ENCODE results near the gene TRIM75. TPM values are rescaled to one million over a fixed set of nuclear protein-coding genes. Genes with fewer than 3 reads are reported as not detected.
"Not testable (repeated sequence)": the region's sequence is repeated elsewhere in the genome, so short reads cannot be mapped to it uniquely, and the experiment has no call there.

Gene TRIM75
- total RNA-seq, 2 donors from 2014 or later, result not detected

GRCh38 chr4:165010487-165010886 is 43.2 kb upstream of the TRIM75 start:
- no peaks in the 10 kb centered on the region for H3K27me3 ChIP-seq (replicated peaks; ENCODE audit: insufficient read depth)
- H3K27ac ChIP-seq, result no peak overlapping the region
- no peaks in the 10 kb centered on the region for H3K36me3 ChIP-seq
- H3K4me3 ChIP-seq, result no peak overlapping the region
- no peaks in the 10 kb centered on the region for H3K9me3 ChIP-seq
- DNase-seq (ENCODE audit: low spot score) (no peak), ATAC-seq (ENCODE audit: insufficient number of reproducible peaks, low FRiP score, low read depth) (no peak)
- no peaks in the 10 kb centered on the region for H3K4me1 ChIP-seq (ENCODE audit: control insufficient read depth in 1 of 2, low read depth in 2 of 2)
- TF ChIP-seq, protein P1, sequence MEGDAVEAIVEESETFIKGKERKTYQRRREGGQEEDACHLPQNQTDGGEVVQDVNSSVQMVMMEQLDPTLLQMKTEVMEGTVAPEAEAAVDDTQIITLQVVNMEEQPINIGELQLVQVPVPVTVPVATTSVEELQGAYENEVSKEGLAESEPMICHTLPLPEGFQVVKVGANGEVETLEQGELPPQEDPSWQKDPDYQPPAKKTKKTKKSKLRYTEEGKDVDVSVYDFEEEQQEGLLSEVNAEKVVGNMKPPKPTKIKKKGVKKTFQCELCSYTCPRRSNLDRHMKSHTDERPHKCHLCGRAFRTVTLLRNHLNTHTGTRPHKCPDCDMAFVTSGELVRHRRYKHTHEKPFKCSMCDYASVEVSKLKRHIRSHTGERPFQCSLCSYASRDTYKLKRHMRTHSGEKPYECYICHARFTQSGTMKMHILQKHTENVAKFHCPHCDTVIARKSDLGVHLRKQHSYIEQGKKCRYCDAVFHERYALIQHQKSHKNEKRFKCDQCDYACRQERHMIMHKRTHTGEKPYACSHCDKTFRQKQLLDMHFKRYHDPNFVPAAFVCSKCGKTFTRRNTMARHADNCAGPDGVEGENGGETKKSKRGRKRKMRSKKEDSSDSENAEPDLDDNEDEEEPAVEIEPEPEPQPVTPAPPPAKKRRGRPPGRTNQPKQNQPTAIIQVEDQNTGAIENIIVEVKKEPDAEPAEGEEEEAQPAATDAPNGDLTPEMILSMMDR (IDR thresholded peaks at IDR 0.05), result no peak

DNA sequence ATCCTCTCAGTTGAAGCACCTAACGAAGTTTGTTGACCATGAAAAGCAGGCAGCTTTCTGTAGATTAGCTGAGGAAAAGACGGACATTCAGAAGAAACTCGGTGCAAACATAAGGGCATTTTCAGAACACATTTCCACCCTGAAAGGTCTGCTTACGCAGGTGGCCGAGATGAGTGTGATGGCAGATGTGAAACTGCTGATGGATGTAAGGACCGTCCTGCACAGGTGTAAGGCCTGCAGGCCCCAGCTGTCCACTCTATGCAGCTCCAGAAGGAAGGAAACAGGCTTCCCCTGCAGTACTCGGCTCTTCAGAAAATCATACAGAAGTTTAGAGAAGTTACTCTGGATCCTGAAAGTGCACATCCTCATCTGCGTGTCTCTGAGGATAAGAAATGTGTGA is 42.7 kb upstream of the TRIM75 start:
- Histone ChIP-seq H3K4me1 (ENCODE audit: control insufficient read depth in 1 of 2, low read depth in 2 of 2) (no peaks in the 10 kb centered on the region), H3K36me3 (no peaks in the 10 kb centered on the region), H3K27me3 (replicated peaks; ENCODE audit: insufficient read depth) (no peaks in the 10 kb centered on the region), H3K4me3 (no peak overlapping the region), H3K27ac (no peak overlapping the region), H3K9me3 (no peaks in the 10 kb centered on the region)
- DNase-seq (ENCODE audit: low spot score), result no peak
- ATAC-seq (ENCODE audit: insufficient number of reproducible peaks, low FRiP score, low read depth), result no peak
- TF ChIP-seq, protein P1 (IDR thresholded peaks at IDR 0.05), result no peak

DNA sequence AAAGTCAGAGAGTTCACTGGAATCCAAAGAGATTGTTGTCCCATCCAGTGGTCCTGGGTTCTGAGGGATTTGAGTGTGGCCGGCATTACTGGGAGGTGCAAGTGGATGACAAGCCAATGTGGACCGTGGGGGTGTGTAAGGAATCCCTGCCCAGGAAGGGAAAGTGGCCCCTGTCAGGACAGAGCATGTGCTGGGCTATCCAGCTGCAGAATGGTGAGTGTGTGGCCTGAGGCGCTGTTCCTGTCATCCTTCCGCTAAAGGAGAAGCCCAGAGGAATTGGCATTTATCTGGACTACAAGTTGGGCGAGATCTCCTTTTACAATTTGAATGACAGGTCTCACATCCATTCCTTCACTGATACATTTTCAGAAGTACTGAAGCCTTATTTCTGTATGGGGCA is 42.3 kb upstream of the TRIM75 start:
- H3K4me3 ChIP-seq, result no peak overlapping the region
- no peaks in the 10 kb centered on the region for H3K36me3 ChIP-seq
- DNase-seq (ENCODE audit: low spot score) (no peak), ATAC-seq (ENCODE audit: insufficient number of reproducible peaks, low FRiP score, low read depth) (no peak)
- H3K27ac ChIP-seq, result no peak overlapping the region
- no peaks in the 10 kb centered on the region for H3K4me1 ChIP-seq (ENCODE audit: control insufficient read depth in 1 of 2, low read depth in 2 of 2)
- TF ChIP-seq, protein P1 (IDR thresholded peaks at IDR 0.05), result no peak
- H3K9me3 ChIP-seq, result no peaks in the 10 kb centered on the region
- no peaks in the 10 kb centered on the region for H3K27me3 ChIP-seq (replicated peaks; ENCODE audit: insufficient read depth)

- no peak overlapping the region for H3K4me3 ChIP-seq
- H3K27ac ChIP-seq, result no peak overlapping the region
- no peaks in the 10 kb centered on the region for H3K4me1 ChIP-seq (ENCODE audit: control insufficient read depth in 1 of 2, low read depth in 2 of 2)
- H3K36me3 ChIP-seq, result no peaks in the 10 kb centered on the region
- ATAC-seq (ENCODE audit: insufficient number of reproducible peaks, low FRiP score, low read depth) (no peak), DNase-seq (ENCODE audit: low spot score) (no peak)
- TF ChIP-seq, protein P1 (IDR thresholded peaks at IDR 0.05), result no peak
- H3K9me3 ChIP-seq, result no peaks in the 10 kb centered on the region
- no peaks in the 10 kb centered on the region for H3K27me3 ChIP-seq (replicated peaks; ENCODE audit: insufficient read depth)
These were observed 40.0 kb upstream of the TRIM75 start for GRCh38 chr4:165013691-165014090.

- ATAC-seq (ENCODE audit: insufficient number of reproducible peaks, low FRiP score, low read depth) (no peak), DNase-seq (ENCODE audit: low spot score) (no peak)
- Histone ChIP-seq H3K4me1 (ENCODE audit: control insufficient read depth in 1 of 2, low read depth in 2 of 2) (no peaks in the 10 kb centered on the region), H3K27me3 (replicated peaks; ENCODE audit: insufficient read depth) (no peaks in the 10 kb centered on the region), H3K36me3 (no peaks in the 10 kb centered on the region), H3K27ac (no peak overlapping the region), H3K4me3 (no peak overlapping the region), H3K9me3 (no peaks in the 10 kb centered on the region)
- TF ChIP-seq, protein P1 (IDR thresholded peaks at IDR 0.05), result no peak
These were observed 36.7 kb upstream of the TRIM75 start for GRCh38 chr4:165016971-165017370.

DNA sequence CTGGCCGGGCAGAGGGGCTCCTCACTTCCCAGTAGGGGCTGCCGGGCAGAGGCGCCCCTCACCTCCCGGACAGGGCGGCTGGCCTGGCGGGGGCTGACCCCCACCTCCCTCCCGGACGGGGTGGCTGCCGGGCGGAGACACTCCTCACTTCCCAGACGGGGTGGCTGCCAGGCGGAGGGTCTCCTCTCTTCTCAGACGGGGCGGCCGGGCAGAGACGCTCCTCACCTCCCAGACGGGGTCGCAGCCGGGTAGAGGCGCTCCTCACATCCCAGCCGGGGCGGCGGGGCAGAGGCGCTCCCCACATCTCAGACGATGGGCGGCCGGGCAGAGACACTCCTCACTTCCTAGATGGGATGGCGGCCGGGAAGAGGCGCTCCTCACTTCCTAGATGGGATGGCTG is 33.7 kb upstream of the TRIM75 start:
- not testable (repeated sequence) for H3K9me3 ChIP-seq; H3K4me1 ChIP-seq (ENCODE audit: control insufficient read depth in 1 of 2, low read depth in 2 of 2); H3K36me3 ChIP-seq; H3K27ac ChIP-seq; ATAC-seq (ENCODE audit: insufficient number of reproducible peaks, low FRiP score, low read depth); H3K27me3 ChIP-seq (replicated peaks; ENCODE audit: insufficient read depth); DNase-seq (ENCODE audit: low spot score); H3K4me3 ChIP-seq

- not testable (repeated sequence) for H3K36me3 ChIP-seq; ATAC-seq (ENCODE audit: insufficient number of reproducible peaks, low FRiP score, low read depth); H3K27ac ChIP-seq; DNase-seq (ENCODE audit: low spot score); H3K9me3 ChIP-seq; H3K4me3 ChIP-seq; H3K27me3 ChIP-seq (replicated peaks; ENCODE audit: insufficient read depth); H3K4me1 ChIP-seq (ENCODE audit: control insufficient read depth in 1 of 2, low read depth in 2 of 2)
These were observed 27.9 kb upstream of the TRIM75 start for GRCh38 chr4:165025782-165026181.
